Endothelial cell of umbilical vein (primary cell): ENCODE data around the gene PCDHA9. TPM values are rescaled to one million over a fixed set of nuclear protein-coding genes. Genes with fewer than 3 reads are reported as not detected.

Source experiments
- BruUV-seq: library from RNA; stranded (reverse); fragments of 400-500 nt; replicated peaks from 2 replicates; lab custom pipeline; 2021; lab: Mats Ljungman, UMichigan
- CTCF ChIA-PET: fragments of 300-600, 350-600 bp; sonication (Branson Sonifier 250); formaldehyde crosslinking; loops from one replicate; lab custom pipeline; 2021; ENCODE audit warnings: antibody characterized with exemption, inconsistent platforms; lab: Charles Lee
- POLR2A ChIA-PET: fragments of 300-600, 350-600 bp; sonication (Branson Sonifier 250); formaldehyde crosslinking; loops from one replicate; lab custom pipeline; 2021; ENCODE audit warnings: antibody characterized with exemption, inconsistent platforms; lab: Charles Lee
- DNase-seq: peaks from one replicate; pipeline ENCODE4 v3.0.0-alpha.2; 2011; ENCODE audit warnings: low read depth, low spot score
- FAIRE-seq: peaks from 2 replicates; lab custom pipeline; 2011; peaks lifted over from hg19 to GRCh38; lab: Jason Lieb, UNC
- H2AFZ ChIP-seq: 2 replicates; pipeline ENCODE4 v1.6.0; 2012; ENCODE audit warnings: low read depth, low read length, control low read depth, inconsistent platforms
- H3K27ac ChIP-seq: 2 replicates; pipeline ENCODE4 v1.5.1; 2011; ENCODE audit warnings: low read depth, mild to moderate bottlenecking, control low read depth, low read length, moderate library complexity; ENCODE audit not compliant: insufficient read depth
- H3K27me3 ChIP-seq, 2 experiments: 2 replicates each; pipeline versions ENCODE4 v1.6.0 to v1.6.1; 2011; ENCODE audit warnings: low read length in 2 of 2, mixed read lengths in 1 of 2; ENCODE audit not compliant: control insufficient read depth in 2 of 2, insufficient read depth in 2 of 2
- H3K36me3 ChIP-seq, 2 experiments: 2 replicates in 1 of 2; 3 replicates in 1 of 2; pipeline ENCODE4 v1.5.1; 2011; ENCODE audit warnings: low read length in 2 of 2, mild to moderate bottlenecking in 1 of 2, moderate library complexity in 1 of 2; ENCODE audit not compliant: control insufficient read depth in 2 of 2, insufficient read depth in 2 of 2; ENCODE audit errors: extremely low read depth in 1 of 2
- H3K4me1 ChIP-seq: 3 replicates; pipeline ENCODE4 v1.5.1; 2011; ENCODE audit warnings: mild to moderate bottlenecking, low read length; ENCODE audit not compliant: control insufficient read depth, insufficient read depth; ENCODE audit errors: extremely low read depth
- H3K4me2 ChIP-seq: 2 replicates; pipeline ENCODE4 v1.6.1; 2011; ENCODE audit warnings: low read length, control low read depth, mixed read lengths; ENCODE audit not compliant: insufficient read depth
- H3K4me3 ChIP-seq, 3 experiments: fragments of 200-600 bp in 1 of 3; sonication (generic), shearing (Covaris generic) in 1 of 3; replicated peaks in 1 of 3; 2 replicates each; pipeline ENCODE4 v1.5.1; 2011 to 2016; ENCODE audit warnings: control low read depth in 3 of 3, low read length in 3 of 3, mild to moderate bottlenecking in 2 of 3, inconsistent platforms in 1 of 3, low read depth in 1 of 3, moderate library complexity in 1 of 3; ENCODE audit not compliant: insufficient read depth in 1 of 3
- H3K79me2 ChIP-seq: 2 replicates; pipeline ENCODE4 v1.6.0; 2012; ENCODE audit warnings: low read length, inconsistent platforms; ENCODE audit not compliant: control insufficient read depth, insufficient read depth
- H3K9ac ChIP-seq: replicated peaks from 2 replicates; pipeline ENCODE3; 2011; ENCODE audit warnings: low read length, control low read depth; ENCODE audit not compliant: insufficient read depth; ENCODE audit errors: extremely low read depth
- H3K9me1 ChIP-seq: replicated peaks from 3 replicates; pipeline ENCODE4 v1.6.0; 2011; ENCODE audit warnings: mild to moderate bottlenecking, low read length; ENCODE audit not compliant: control insufficient read depth, insufficient read depth; ENCODE audit errors: extremely low read depth
- H3K9me3 ChIP-seq: replicated peaks from 2 replicates; pipeline ENCODE4 v1.5.1; 2012; ENCODE audit warnings: low read length, inconsistent platforms; ENCODE audit not compliant: control insufficient read depth, insufficient read depth
- H4K20me1 ChIP-seq: replicated peaks from 2 replicates; pipeline ENCODE3; 2011; ENCODE audit warnings: mild to moderate bottlenecking, low read length; ENCODE audit not compliant: control insufficient read depth, insufficient read depth; ENCODE audit errors: extremely low read depth
- CTCF ChIP-seq, 2 donors: IDR thresholded peaks; 1 replicate in 1 of 2; 2 replicates in 1 of 2; pipeline ENCODE4 v1.5.1; 2011; ENCODE audit warnings: low read length in 2 of 2, mild to moderate bottlenecking in 2 of 2, moderate library complexity in 2 of 2, control low read depth in 1 of 2, inconsistent platforms in 1 of 2, low read depth in 1 of 2; ENCODE audit not compliant: insufficient read depth in 1 of 2; ENCODE audit errors: extremely low read depth in 1 of 2
- EZH2 ChIP-seq: IDR thresholded peaks from 2 replicates; pipeline ENCODE4 v1.6.1; 2012; ENCODE audit warnings: borderline replicate concordance, low read depth, mild to moderate bottlenecking, moderate library complexity, low read length, inconsistent platforms; ENCODE audit not compliant: severe bottlenecking
- FOS ChIP-seq: IDR thresholded peaks from 2 replicates; pipeline ENCODE4 v1.6.1; 2011; ENCODE audit warnings: mild to moderate bottlenecking, low read length, moderate library complexity, borderline replicate concordance; ENCODE audit not compliant: insufficient read depth
- GATA2 ChIP-seq: IDR thresholded peaks from 2 replicates; pipeline ENCODE4 v1.7.0; 2011; ENCODE audit warnings: low read depth, mild to moderate bottlenecking, moderate library complexity, mixed read lengths, low read length; ENCODE audit not compliant: insufficient read length, insufficient read depth
- JUN ChIP-seq: IDR thresholded peaks from 2 replicates; pipeline ENCODE4 v1.6.1; 2011; ENCODE audit warnings: borderline replicate concordance, low read depth; ENCODE audit not compliant: insufficient read length, insufficient read depth
- MAX ChIP-seq: IDR thresholded peaks from 2 replicates; pipeline ENCODE4 v1.6.1; 2011; ENCODE audit not compliant: insufficient read depth, insufficient read length
- MYC ChIP-seq: IDR thresholded peaks from one replicate; pipeline ENCODE4 v1.6.1; 2011; ENCODE audit warnings: mild to moderate bottlenecking, low read depth, low read length
- POLR2A ChIP-seq: IDR thresholded peaks from 2 replicates; pipeline ENCODE4 v1.6.1; 2012; ENCODE audit warnings: low read depth, mild to moderate bottlenecking, control low read depth, low read length
- POLR2AphosphoS5 ChIP-seq: IDR thresholded peaks from 2 replicates; pipeline ENCODE4 v1.6.1; 2012; ENCODE audit warnings: low read depth, mild to moderate bottlenecking, control low read depth, low read length, moderate library complexity; ENCODE audit not compliant: insufficient read depth
- dilution Hi-C: fragments of 300-500 bp; cut with MboI; formaldehyde crosslinking; loops from one replicate; pipeline ENCODE4 v1.15.0; 2019; ENCODE audit warnings: low sequenced_read_pairs; ENCODE audit not compliant: extremely low pct_ligation_motif_present
- intact Hi-C: fragments of 100-400 bp; cut with micrococcal nuclease; formaldehyde crosslinking; loops from one replicate; pipeline ENCODE4 v1.10.0; 2022
- polyA plus RNA-seq, 4 experiments: library from polyadenylated mRNA; depleted of rRNA in 3 of 4; stranded (reverse) in 3 of 4; unstranded in 1 of 4; fragments of >200 nt; gene quantifications; 2 replicates each; pipeline versions ENCODE4 v1.2.1 to v1.2.3, GENCODE V29; 2011 to 2012; ENCODE audit warnings: missing spikeins in 1 of 4
- total RNA-seq: library from RNA; stranded (reverse); gene quantifications from 2 replicates; pipeline ENCODE4 v1.2.3, GENCODE V29; 2021

PCDHA9 gene
- total and polyA plus RNA-seq, 2 donors (not counting 3 experiments of a cell fraction or from before 2014, with no cell fraction given): not detected

- Histone ChIP-seq H3K4me3 (no peak overlapping the region), H2AFZ (no peak overlapping the region), H3K9ac (no peak overlapping the region), H4K20me1 (no peaks in the 10 kb centered on the region), H3K9me3 (no peaks in the 10 kb centered on the region), H3K4me2 (no peak overlapping the region), H3K27me3 (no peaks in the 10 kb centered on the region), H3K36me3 (no peaks in the 10 kb centered on the region), H3K27ac (no peak overlapping the region), H3K9me1 (no peaks in the 10 kb centered on the region), H3K79me2 (no peaks in the 10 kb centered on the region), H3K4me1 (no peaks in the 10 kb centered on the region)
- ChIA-PET POLR2A (no interaction called here), CTCF (no interaction called here)
- intact Hi-C loops: no loop called here
- TF ChIP-seq GATA2: no peak
- no peak for TF ChIP-seq JUN
- TF ChIP-seq FOS: no peak
- no peak for TF ChIP-seq POLR2A
- TF ChIP-seq MYC: no peak
- TF ChIP-seq MAX: no peak
- no peak for TF ChIP-seq CTCF (IDR thresholded peaks at IDR 0.05; ENCODE audit: extremely low read depth in 1 of 2, insufficient read depth in 1 of 2, low read depth in 1 of 2, low read length in 2 of 2)
- no peak for TF ChIP-seq POLR2AphosphoS5
- no peak for TF ChIP-seq EZH2
- BruUV-seq: no TSS peak
- no peak for DNase-seq
- no peak for FAIRE-seq
- dilution Hi-C loops: no loop called here
Observed at GRCh38 chr5:140870221-140871201, 22.3 kb downstream of the PCDHA9 start.
